HEK293T (cell line): Measurements from ENCODE around the gene SLC28A1.

Source experiments
- CTCF ChIA-PET: fragments of 350-600 bp; formaldehyde crosslinking; extraction: SDS; loops from one replicate; lab custom pipeline; 2021; ENCODE audit warnings: antibody characterized with exemption, inconsistent platforms; lab: Yijun Ruan, JAX
- POLR2A ChIA-PET: fragments of 350-600 bp; formaldehyde crosslinking; extraction: SDS; loops from one replicate; lab custom pipeline; 2020; ENCODE audit warnings: antibody characterized with exemption, inconsistent platforms; lab: Yijun Ruan, JAX
- DNase-seq: peaks from one replicate; pipeline ENCODE4 v3.0.0; 2012; ENCODE audit warnings: mixed read lengths; ENCODE audit errors: extremely low spot score
- ARNT ChIP-seq: fragments of 450-650 bp; IDR thresholded peaks from 2 replicates; pipeline ENCODE4 v1.6.1; 2017; ENCODE audit warnings: mild to moderate bottlenecking
- BHLHE40 ChIP-seq: fragments of 450-650 bp; IDR thresholded peaks from 2 replicates; pipeline ENCODE4 v1.6.1; 2016; ENCODE audit warnings: mild to moderate bottlenecking, moderate library complexity, borderline replicate concordance
- CTBP1 ChIP-seq: fragments of 450-650 bp; IDR thresholded peaks from 2 replicates; pipeline ENCODE4 v1.6.1; 2016; ENCODE audit warnings: borderline replicate concordance
- ELF4 ChIP-seq: fragments of 450-650 bp; IDR thresholded peaks from 2 replicates; pipeline ENCODE4 v1.6.1; 2017; ENCODE audit warnings: antibody characterized with exemption
- FOXA1 ChIP-seq: fragments of 450-650 bp; IDR thresholded peaks from 2 replicates; pipeline ENCODE4 v1.6.1; 2016; ENCODE audit warnings: mild to moderate bottlenecking
- FOXK2 ChIP-seq: fragments of 450-650 bp; IDR thresholded peaks from 2 replicates; pipeline ENCODE4 v1.6.1; 2016; ENCODE audit warnings: mild to moderate bottlenecking
- FOXM1 ChIP-seq: fragments of 450-650 bp; IDR thresholded peaks from 2 replicates; pipeline ENCODE4 v1.6.1; 2017; ENCODE audit warnings: mild to moderate bottlenecking, borderline replicate concordance
- HDGF ChIP-seq: fragments of 450-650 bp; IDR thresholded peaks from 2 replicates; pipeline ENCODE4 v1.6.1; 2017; ENCODE audit warnings: antibody characterized with exemption, borderline replicate concordance
- L3MBTL2 ChIP-seq: fragments of 450-650 bp; conservative IDR thresholded peaks from 2 replicates; pipeline ENCODE4 v1.6.1; 2016; ENCODE audit warnings: mild to moderate bottlenecking
- LEF1 ChIP-seq: fragments of 450-650 bp; IDR thresholded peaks from 2 replicates; pipeline ENCODE4 v1.6.1; 2017; ENCODE audit warnings: mild to moderate bottlenecking, borderline replicate concordance
- NFRKB ChIP-seq: fragments of 450-650 bp; IDR thresholded peaks from 2 replicates; pipeline ENCODE4 v1.6.1; 2016; ENCODE audit warnings: mild to moderate bottlenecking, moderate library complexity
- SP1 ChIP-seq: fragments of 450-650 bp; IDR thresholded peaks from 2 replicates; pipeline ENCODE4 v1.6.1; 2017
- SUZ12 ChIP-seq: fragments of 450-650 bp; IDR thresholded peaks from 2 replicates; pipeline ENCODE4 v1.6.1; 2016; ENCODE audit warnings: mild to moderate bottlenecking
- TARDBP ChIP-seq: fragments of 450-650 bp; IDR thresholded peaks from 2 replicates; pipeline ENCODE4 v1.6.1; 2016
- ZNF384 ChIP-seq: fragments of 450-650 bp; IDR thresholded peaks from 2 replicates; pipeline ENCODE4 v1.6.1; 2016
- TF ChIP-seq, protein P1 (sequence below): fragments of 450-650 bp; IDR thresholded peaks from 2 replicates; pipeline ENCODE4 v1.6.1; 2016

Gene SLC28A1

GRCh38 chr15:84946772-84947489, 62.5 kb downstream of the SLC28A1 start:
- CTCF ChIA-PET, result interaction anchor here (1.1 kb wide), 1 partner anchor 19 kb away, joined by 3 read pairs; no protein-coding TSS in a partner anchor
- POLR2A ChIA-PET, result no interaction called here
- TF ChIP-seq SUZ12 (no peak), L3MBTL2 (no peak), NFRKB (no peak)
- no peak for DNase-seq

- CTCF ChIA-PET, result interaction anchor here (0.5 to 0.8 kb wide), 2 partner anchors 43 to 349 kb away, joined by 4 read pairs; no protein-coding TSS in a partner anchor
- no peak for DNase-seq
These were observed 63.7 kb downstream of the SLC28A1 start for GRCh38 chr15:84947947-84948830.

DNA sequence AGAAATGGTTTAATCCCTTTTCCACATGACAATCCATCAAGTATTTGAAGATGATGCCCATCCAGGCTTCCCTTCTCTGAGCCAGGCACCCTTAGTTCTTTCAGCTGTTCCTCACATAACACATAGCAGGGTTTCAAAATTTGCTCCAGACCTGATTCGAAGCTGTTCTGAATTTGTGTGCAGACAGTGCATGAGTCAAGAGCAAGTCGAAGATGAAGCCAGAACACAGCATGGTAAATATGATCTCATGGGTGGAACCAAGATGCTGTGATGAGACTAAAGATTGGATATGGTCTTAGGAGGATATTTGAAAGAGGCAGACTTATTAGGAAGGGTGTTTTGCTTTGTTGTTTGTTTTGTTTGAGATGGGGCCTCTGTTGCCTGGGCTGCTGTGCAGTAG, 64.6 kb downstream of the SLC28A1 start:
- ChIA-PET CTCF (interaction anchor here (0.5 kb wide), 1 partner anchor 350 kb away, joined by 4 read pairs; no protein-coding TSS in a partner anchor), POLR2A (no interaction called here)
- TF ChIP-seq ELF4 (no peak), ZNF384 (no peak), CTBP1 (no peak), SP1 (no peak), LEF1 (no peak), TARDBP (no peak), BHLHE40 (no peak), L3MBTL2 (no peak), HDGF (no peak), SUZ12 (no peak), FOXM1 (no peak), FOXK2 (no peak), FOXA1 (no peak)
- TF ChIP-seq, protein P1, sequence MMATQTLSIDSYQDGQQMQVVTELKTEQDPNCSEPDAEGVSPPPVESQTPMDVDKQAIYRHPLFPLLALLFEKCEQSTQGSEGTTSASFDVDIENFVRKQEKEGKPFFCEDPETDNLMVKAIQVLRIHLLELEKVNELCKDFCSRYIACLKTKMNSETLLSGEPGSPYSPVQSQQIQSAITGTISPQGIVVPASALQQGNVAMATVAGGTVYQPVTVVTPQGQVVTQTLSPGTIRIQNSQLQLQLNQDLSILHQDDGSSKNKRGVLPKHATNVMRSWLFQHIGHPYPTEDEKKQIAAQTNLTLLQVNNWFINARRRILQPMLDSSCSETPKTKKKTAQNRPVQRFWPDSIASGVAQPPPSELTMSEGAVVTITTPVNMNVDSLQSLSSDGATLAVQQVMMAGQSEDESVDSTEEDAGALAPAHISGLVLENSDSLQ, result no peak
- DNase-seq, result no peak

More at GRCh38 chr15:84947947-84948830, 63.7 kb downstream of the SLC28A1 start:
- POLR2A ChIA-PET, result no interaction called here
- TF ChIP-seq ELF4, result no peak
- TF ChIP-seq TARDBP, result no peak
- no peak for TF ChIP-seq ZNF384
- no peak for TF ChIP-seq FOXK2
- TF ChIP-seq HDGF, result no peak
- TF ChIP-seq L3MBTL2, result no peak
- TF ChIP-seq SUZ12, result no peak
- TF ChIP-seq, protein P1, result no peak
- TF ChIP-seq SP1, result no peak
- TF ChIP-seq CTBP1, result no peak
- no peak for TF ChIP-seq ARNT
- no peak for TF ChIP-seq LEF1
- no peak for TF ChIP-seq NFRKB
- no peak for TF ChIP-seq BHLHE40

DNA sequence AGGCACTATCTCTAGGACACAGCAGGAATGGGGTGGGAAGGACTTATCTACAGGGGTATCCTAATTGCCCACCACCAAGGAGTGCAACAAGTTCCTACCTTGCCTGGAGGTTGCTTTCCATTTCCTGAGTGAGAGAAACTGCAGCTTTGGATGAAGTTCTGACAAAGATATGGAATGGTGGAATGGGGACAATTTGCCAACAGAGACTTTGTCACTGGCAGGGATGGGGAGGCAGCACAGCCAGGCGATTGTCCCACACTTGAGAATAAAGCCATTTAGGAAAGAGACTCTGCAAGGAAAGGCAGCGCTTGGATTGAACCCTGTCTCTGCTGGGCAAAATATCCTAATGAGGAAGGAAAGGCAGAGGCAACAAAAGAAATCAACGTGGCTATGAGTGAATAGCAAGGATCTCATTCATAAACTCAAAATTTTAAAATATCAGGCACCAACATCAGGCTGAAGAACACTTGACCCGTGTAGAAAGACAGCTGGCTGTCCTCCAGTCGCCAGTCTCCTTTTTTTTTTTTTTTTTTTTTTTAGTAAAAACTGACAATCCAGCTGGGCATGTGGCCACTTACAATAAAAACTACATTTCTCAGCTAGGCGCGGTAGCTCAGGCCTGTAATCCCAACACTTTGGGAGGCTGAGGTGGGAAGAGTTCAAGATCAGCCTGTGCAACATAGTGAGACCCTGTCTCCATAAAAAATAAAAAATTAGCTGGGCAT, 65.5 kb downstream of the SLC28A1 start:
- TF ChIP-seq HDGF (no peak), SUZ12 (no peak), BHLHE40 (no peak), ZNF384 (no peak), FOXA1 (no peak), FOXM1 (no peak), L3MBTL2 (no peak), NFRKB (no peak), LEF1 (no peak), FOXK2 (no peak), SP1 (no peak), TARDBP (no peak)
- TF ChIP-seq, protein P1, result no peak
- CTCF ChIA-PET, result interaction anchor here (1.2 kb wide), 1 partner anchor 22 kb away, joined by 3 read pairs; no protein-coding TSS in a partner anchor
- no peak for DNase-seq
- POLR2A ChIA-PET, result no interaction called here

GRCh38 chr15:84950570-84951111, 66.2 kb downstream of the SLC28A1 start:
- ChIA-PET CTCF (interaction anchor here (1.0 to 1.5 kb wide), 3 partner anchors 22 to 30 kb away, joined by 3 read pairs; no protein-coding TSS in a partner anchor), POLR2A (no interaction called here)
- no peak for DNase-seq
- TF ChIP-seq SUZ12 (no peak), ZNF384 (no peak), FOXK2 (no peak), HDGF (no peak), NFRKB (no peak), SP1 (no peak), ARNT (no peak), TARDBP (no peak), BHLHE40 (no peak), ELF4 (no peak), LEF1 (no peak), FOXM1 (no peak), L3MBTL2 (no peak), FOXA1 (no peak), CTBP1 (no peak)
- TF ChIP-seq, protein P1, result no peak
